Fibroblast of mammary gland (primary cell): ENCODE data around the gene SERPINA6.
"Not testable (repeated sequence)": the region's sequence is repeated elsewhere in the genome, so short reads cannot be mapped to it uniquely, and the experiment has no call there.

Source experiments
- DNase-seq: peaks from one replicate; pipeline ENCODE4 v3.0.0-alpha.2; 2010; ENCODE audit warnings: low read depth
- H3K4me3 ChIP-seq: 2 replicates; pipeline ENCODE4 v1.5.1; 2011; ENCODE audit warnings: low read depth, mild to moderate bottlenecking, low read length, moderate library complexity; ENCODE audit not compliant: control insufficient read depth
- TF ChIP-seq, protein P1 (sequence below): conservative IDR thresholded peaks from 2 replicates; pipeline ENCODE4 v1.5.1; 2011; ENCODE audit warnings: low read depth, low read length, inconsistent platforms; ENCODE audit not compliant: control insufficient read depth, insufficient read depth

Gene SERPINA6

DNA sequence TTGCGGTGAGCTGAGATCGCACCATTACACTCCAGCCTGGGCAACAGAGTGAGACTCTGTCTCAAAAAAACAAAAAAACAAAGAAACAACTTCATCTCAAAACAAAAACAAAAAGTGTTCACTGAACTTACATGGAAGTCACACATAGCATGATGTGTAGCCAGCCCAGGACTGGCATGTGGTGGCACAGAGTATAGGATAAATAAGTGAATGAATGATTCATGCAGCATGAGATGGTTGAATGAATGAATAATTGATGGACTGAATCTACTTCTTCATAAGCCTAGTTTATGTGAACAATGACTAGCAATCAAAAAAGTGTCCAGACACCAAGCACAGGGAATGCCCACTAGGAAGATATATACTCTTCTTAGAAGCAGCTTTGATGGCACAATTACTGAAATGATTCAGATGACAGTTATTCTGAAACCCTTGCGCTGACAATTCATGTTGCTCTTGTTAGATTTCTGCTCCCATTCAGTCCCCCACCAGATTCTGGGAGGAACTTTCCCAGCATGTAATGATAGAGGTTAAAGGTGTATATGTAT, 31.6 kb upstream of the SERPINA6 start:
- no peak overlapping the region for H3K4me3 ChIP-seq
- DNase-seq = no peak
- TF ChIP-seq, protein P1, sequence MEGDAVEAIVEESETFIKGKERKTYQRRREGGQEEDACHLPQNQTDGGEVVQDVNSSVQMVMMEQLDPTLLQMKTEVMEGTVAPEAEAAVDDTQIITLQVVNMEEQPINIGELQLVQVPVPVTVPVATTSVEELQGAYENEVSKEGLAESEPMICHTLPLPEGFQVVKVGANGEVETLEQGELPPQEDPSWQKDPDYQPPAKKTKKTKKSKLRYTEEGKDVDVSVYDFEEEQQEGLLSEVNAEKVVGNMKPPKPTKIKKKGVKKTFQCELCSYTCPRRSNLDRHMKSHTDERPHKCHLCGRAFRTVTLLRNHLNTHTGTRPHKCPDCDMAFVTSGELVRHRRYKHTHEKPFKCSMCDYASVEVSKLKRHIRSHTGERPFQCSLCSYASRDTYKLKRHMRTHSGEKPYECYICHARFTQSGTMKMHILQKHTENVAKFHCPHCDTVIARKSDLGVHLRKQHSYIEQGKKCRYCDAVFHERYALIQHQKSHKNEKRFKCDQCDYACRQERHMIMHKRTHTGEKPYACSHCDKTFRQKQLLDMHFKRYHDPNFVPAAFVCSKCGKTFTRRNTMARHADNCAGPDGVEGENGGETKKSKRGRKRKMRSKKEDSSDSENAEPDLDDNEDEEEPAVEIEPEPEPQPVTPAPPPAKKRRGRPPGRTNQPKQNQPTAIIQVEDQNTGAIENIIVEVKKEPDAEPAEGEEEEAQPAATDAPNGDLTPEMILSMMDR = no peak

DNA sequence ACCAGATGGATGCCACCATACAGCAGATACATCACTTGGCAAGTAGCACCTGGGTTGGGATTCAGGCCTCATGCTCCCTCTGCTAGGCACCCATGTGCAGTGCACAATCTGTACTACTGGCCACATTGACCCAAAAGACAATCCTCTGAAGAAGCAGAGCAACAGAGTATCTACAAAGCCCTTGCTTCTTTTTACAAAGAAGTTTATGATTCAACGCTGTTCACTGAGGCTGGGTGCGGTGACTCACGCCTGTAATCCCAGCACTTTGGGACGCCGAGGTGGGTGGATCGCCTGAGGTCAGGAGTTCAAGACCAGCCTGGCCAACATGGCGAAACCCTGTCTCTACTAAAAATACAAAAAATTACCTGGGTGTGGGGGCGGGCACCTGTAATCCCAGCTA, 31.1 kb upstream of the SERPINA6 start:
- not testable (repeated sequence) for DNase-seq, H3K4me3 ChIP-seq

DNA sequence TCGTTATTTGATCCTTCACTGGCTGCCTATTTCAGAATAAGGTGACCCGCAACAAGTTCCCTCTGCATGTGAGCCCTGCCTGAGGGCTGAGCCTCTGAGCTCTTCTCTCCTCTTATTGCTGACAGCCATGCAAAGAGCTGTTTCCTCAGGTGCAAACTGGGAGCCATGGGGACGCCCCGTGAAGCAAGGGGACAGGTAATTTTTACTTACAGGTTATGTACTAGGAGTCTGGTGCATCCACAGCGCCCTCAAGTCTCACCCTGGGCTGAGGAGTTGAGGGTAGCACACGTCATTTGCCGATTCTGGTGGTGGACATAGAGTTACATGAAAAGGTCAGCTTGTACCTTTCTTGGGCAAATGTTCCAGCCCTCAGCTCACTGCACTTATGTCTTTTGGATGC, 26.1 kb upstream of the SERPINA6 start:
- H3K4me3 ChIP-seq = no peak overlapping the region
- DNase-seq = no peak
- TF ChIP-seq, protein P1 = no peak

DNA sequence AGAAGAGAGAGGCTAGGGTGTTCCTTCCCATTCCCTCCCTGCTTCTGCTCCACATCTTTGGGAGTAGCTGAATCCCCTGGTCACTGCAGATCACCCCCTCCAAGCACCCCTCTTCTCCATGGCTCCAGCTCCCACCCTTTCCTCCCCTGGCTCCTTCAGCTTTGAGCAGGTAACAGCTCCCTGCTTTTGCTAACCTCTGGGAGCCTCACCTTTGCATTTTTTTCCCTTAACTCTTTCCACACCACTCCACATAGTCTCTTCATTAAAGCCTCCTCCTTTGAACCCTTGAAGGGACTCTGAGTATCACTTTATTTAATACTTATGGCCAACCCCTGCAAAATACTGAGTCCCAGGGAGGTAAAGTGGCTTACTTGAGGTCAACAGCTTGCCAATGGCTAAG, 25.7 kb upstream of the SERPINA6 start:
- no peak for DNase-seq
- no peak overlapping the region for H3K4me3 ChIP-seq
- TF ChIP-seq, protein P1 = no peak

DNA sequence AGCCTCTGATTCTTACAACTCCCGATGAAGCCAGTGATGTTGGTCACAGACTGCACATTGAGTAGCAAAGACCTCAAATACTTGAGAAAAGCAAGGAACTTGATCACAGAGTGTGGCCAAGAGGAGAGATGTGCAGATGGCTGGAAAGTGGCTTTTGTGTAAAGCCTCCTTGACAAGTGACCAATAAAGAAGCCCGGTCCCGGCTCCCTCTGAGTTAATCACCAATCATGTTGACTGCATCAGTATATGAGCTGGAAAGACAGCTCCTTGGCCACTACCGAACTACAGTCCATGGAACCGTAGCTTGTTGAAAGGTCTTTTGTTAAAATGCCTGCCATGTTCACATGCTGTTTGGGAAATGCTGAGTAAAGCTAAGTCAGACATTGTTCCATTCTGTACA, 23.7 kb upstream of the SERPINA6 start:
- DNase-seq = no peak
- no peak overlapping the region for H3K4me3 ChIP-seq
- TF ChIP-seq, protein P1 = no peak

DNA sequence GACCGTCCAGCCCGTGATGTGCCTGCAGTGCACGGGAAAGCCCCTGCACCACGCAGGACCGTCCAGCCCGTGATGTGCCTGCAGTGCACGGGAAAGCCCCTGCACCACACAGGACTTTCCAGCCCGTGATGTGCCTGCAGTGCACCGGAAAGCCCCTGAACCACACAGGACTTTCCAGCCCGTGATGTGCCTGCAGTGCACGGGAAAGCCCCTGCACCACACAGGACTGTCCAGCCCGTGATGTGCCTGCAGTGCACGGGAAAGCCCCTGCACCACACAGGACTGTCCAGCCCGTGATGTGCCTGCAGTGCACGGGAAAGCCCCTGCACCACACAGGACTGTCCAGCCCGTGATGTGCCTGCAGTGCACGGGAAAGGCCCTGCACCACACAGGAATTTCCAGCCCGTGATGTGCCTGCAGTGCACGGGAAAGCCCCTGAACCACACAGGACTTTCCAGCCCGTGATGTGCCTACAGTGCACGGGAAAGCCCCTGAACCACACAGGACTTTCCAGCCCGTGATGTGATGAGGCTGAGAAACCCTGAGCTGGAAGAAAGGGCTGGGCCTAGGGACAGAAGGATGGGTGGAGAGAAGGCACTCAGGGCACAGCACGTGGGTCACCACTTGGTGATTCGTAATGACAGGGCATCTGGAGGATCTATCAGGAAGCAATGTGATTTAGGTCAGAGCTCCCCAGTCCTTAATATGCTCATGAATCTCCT, 23.1 kb upstream of the SERPINA6 start:
- not testable (repeated sequence) for H3K4me3 ChIP-seq
- DNase-seq = peak; percentile 83

DNA sequence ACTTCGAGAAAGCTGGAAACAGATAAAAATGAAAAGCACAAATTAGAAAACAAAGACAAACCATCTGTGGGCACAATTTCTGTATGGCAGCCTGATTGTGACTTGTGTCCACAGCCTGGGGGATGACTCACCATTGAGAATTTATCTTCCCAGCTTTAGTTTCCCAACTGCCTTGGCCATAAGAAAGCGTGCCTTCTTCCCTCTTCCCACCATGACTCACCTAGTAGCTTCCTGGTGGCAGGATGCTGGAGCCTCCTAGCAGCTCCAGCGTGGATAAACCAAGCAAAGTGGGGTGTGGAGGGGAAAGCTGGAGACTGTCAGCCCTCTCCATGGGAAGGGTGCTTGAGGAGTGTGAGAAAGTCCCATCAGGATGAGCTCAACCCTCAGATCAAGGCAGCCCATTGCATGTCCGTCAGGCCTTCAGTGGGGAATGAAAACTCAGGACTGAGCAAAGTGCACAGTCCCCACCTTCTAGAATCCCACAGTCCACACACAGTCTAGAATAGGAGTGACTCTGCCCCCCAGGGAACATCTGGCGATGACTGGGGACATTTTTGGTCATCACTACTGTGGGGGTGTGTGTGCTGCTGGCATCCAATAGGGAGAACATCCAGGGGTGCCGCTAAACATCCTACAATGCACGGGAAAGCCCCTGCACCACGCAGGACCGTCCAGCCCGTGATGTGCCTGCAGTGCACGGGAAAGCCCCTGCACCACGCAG, 22.4 kb upstream of the SERPINA6 start:
- no peak overlapping the region for H3K4me3 ChIP-seq
- peak; percentile 97 for DNase-seq
- TF ChIP-seq, protein P1 = no peak
